CD4-positive, alpha-beta T cell treated with Interferon alpha-2 for 1 hour (primary cell): ENCODE measurements around the gene LAPTM5.
A peak's percentile ranks its signal among the peaks of the same experiment; 100 is the strongest.
"Not testable (repeated sequence)": the region's sequence is repeated elsewhere in the genome, so short reads cannot be mapped to it uniquely, and the experiment has no call there.

ENCODE experiments used
- DNase-seq, 2 donors: peaks; one replicate each; pipeline ENCODE4 v3.0.0-alpha.2; 2020 to 2022

Gene LAPTM5, protein sequence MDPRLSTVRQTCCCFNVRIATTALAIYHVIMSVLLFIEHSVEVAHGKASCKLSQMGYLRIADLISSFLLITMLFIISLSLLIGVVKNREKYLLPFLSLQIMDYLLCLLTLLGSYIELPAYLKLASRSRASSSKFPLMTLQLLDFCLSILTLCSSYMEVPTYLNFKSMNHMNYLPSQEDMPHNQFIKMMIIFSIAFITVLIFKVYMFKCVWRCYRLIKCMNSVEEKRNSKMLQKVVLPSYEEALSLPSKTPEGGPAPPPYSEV

DNA sequence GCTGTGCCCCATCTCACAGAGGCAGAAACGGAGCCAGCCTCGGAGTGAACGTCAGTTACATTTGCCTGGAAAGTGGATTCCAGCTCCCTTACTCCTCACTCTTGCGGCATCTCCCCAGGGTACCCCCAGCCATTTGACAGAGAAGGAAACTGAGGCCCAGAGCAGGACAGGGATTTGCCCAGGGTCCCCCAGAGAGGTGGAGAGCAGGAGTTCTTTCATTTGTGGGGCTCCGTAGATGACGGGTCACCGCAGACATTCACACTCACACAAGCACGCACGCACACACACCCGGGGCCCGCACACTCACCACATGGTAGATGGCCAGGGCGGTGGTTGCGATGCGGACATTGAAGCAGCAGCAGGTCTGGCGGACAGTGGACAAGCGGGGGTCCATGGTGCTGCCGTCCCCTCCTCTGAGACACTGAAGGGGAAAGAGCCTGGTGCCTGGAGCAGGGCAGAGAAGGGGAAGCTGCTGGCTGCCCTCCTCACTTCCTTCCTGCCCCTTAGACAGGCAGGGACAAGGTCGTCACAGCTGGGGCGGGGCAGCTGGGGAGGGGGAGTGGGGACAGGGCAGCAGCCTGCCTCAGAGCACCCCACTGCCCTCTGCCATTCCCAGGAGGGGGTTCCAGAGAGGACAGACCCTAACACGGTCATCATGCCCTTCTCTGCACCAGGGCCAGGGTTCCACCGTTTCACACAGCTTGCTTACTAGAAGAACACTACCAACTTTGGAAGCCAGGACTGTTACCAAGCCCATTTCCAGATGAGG, at the start of gene LAPTM5:
Gene LAPTM5 (minus strand): TSS at position 423 of the 769 bp plus-strand sequence. CDS start 29 bp downstream, at position 394.
- peak; percentile 68 to 74 for DNase-seq

DNA sequence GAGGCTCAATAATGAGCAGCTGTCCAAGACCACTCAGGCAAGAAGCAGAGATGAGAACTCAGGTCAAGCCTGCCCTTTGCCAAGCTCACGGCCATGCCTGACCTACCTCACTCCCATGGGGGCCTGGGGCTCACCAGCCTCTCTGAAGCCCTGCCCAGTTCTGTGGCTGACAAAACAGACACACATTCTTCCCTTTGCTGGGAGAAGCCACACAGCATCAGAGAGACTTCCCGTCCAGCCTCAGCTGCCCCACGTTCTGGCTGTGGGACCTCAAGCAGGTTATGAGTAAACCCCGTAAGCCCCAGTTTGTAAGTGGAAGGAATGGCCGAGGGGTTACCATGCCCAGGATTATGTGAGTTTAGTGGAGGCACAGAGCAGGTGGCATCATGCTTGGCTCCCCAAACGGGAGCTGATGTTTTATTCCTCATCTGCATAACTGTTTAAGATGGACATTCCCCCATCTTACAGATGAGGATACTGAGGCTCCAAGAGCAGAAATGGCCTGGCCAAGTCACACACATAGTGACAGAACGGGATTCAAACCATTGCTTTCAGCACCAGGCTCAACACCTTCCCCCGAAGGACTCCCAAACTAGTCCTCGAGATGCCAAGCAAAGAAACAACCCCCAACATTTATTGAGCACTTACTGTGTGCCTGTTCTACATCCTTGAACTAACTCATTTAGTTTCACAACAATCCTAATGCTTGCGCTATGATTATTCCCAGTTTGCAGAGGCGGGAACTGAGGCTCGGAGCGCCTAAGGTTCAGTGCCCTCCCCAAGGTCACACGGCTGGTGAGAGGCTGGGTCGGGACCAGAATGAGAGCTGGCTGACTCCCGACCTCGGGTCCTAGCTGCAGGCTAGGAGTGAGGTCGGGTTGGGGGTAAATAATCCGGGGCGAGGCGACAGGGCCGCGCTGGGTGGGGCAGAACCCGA, 49.1 kb upstream of the LAPTM5 start:
- no peak for DNase-seq

- DNase-seq = no peak
Observed at GRCh38 chr1:30805304-30806003, 47.9 kb upstream of the LAPTM5 start.

DNA sequence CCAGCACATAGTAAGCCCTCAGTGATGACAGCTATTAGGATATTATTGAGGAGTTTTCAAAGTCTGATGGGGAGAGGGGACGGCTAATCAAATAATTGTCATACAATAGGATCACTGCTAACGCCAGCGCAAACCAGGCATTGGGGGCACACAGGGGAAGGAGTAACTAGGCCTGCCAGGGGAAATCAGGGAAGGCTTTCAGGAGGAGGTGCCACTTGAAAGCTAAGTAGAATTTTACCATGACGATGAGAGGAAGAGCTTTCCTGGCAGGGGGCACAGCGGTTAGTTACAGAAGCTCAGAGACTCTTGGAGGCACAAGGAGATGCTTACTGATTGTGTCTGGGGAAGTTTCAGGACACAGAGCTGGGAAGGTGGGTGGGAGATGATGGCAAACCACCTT, 47.2 kb upstream of the LAPTM5 start:
- DNase-seq = no peak

- DNase-seq = no peak
Observed at GRCh38 chr1:30804352-30804751, 46.8 kb upstream of the LAPTM5 start.

- no peak for DNase-seq
Observed at GRCh38 chr1:30803562-30803961, 46.0 kb upstream of the LAPTM5 start.

DNA sequence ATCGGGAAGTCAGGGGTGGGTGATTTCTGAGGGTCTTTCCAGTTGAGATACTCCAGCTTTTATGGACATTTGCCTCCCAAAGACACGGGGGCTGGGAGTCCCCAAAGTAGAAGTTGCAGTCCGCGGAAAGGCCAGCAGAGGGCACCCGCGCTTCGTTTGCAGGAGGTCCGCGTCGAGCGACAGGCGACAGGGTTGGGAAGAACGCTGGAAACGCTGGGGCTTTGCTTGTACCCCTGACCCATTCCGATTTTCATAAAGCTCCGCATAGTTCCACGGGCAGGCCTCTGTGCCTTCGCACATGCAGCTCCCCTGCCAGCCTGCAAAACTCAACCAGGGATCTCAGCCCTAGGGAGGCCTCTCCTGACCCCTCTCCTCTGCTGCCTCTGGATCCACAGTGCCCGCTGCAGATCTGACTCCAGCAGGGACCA, 44.2 kb upstream of the LAPTM5 start:
- DNase-seq = peak; percentile 68 to 77

DNA sequence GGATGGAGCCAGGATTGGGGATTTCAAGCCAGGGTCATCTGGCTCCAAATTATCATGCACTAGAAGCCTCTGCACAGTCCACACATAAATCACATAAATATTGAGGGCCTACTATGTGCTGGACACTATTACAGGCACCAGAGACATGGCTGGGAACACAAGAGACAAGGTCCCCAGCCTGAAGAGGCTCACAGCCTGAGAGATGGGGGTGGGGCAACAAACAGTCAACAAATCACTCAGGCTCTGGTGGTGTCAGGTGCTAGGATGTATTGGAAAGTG, 41.6 kb upstream of the LAPTM5 start:
- DNase-seq = no peak

DNA sequence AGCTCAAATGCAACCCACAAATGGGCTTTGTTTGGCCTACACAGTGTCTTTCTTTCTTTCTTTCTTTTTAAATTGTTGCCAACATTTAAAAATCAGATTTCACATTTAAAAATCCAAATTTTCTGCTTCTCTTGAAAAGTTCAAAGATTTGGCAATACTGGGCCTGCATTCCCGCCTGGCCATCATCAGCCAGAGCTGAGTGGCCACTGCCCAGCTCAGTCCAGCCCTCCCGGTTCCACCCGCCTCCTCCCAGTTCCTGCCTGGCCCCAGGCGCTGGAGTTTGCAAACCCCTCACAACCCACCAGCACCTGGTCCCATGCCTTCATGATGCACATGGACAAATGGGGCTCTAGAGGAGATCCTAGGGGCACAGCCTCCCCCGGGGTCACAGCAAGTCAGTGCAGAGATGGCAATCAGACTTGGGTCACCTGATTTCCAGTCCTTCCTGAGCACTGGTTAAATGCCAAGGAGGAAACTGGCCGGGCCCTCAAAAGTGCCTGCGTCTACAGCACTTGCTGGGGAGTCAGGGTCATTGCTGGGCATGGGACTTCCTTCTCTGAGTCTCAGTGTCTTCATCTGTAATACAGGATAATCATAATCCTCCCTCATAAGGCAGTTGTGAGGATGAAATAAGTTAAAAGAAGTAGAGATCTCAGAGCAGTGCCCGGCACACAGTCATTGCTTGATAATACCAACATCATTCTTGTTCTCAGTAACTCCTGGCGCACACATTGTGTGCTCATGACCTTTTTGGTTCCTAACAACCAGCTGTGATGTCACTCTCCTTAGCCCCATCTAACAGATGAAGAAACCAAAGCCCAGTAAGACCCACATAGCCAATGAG, 41.0 kb upstream of the LAPTM5 start:
- no peak for DNase-seq

- DNase-seq = no peak
Observed at GRCh38 chr1:30795026-30795425, 37.5 kb upstream of the LAPTM5 start.

GRCh38 chr1:30794260-30794659, 36.7 kb upstream of the LAPTM5 start:
- DNase-seq = no peak

- no peak for DNase-seq
Observed at GRCh38 chr1:30793209-30793608, 35.6 kb upstream of the LAPTM5 start.

DNA sequence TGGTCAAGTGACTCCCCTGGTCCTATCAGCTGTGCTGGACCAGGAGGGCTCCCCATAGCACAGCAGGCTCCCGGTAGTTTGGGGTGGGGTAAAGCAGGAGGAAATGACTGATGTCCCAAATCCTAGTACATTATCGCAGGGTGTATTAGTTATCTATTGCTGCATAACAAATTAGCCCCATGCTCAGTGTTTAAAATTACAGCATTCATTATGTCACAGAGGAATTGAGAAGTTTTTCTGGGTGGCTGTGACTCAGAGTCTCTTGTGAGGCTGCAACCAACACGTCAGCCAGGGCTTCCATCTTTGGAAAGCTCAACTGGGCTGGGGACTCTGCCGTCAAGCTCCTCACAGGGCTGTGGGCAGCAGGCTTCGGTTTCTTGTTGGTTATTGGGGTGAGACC, 34.3 kb upstream of the LAPTM5 start:
- DNase-seq = no peak

DNA sequence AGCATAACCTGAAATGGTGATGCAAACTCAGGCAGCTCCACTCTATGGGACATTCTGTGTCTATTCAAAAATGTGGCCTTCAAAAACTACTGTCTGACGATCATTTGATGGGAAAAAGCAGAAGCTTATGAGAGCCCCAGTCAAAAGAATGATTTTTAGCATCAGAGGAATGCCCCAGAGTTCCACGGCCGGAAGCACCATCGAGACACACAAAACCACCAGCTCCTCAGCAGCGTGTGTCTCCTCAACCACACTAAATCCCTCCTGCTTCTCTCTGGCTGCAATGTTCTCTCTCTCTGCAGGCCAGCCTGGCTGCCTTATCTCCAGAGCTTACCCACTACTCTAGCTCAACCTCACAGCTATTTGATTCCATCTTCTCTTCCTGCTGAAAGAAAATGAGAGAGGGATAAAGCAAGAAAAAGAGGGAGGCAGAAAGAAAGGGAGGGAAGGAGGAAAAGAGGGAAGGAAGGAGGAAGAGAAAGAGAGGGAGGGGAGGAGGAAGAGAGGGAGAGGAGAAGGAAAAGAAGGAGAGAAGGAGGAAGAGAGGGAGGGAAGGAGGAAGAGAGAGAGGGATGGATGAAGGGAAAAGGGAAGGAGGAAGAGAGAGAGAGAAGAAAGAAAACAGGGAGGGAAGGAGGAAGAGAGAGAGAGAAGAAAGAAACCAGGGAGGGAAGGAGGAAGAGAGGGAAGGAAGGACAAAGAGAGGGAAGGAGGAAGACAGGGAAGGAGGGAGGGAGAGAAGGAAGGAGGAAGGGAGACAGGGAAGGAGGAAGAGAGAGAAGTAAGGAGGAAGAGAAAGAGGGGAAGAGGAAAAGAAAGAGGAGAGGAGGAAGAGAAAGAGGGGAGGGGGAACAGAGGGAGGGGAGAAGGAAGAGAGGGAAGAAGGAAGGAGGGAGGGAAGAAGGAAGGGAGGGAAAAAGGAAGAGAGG, 33.5 kb upstream of the LAPTM5 start:
- DNase-seq = peak; percentile 28 to 32

GRCh38 chr1:30790256-30790525, 32.6 kb upstream of the LAPTM5 start:
- DNase-seq = not testable (repeated sequence)

DNA sequence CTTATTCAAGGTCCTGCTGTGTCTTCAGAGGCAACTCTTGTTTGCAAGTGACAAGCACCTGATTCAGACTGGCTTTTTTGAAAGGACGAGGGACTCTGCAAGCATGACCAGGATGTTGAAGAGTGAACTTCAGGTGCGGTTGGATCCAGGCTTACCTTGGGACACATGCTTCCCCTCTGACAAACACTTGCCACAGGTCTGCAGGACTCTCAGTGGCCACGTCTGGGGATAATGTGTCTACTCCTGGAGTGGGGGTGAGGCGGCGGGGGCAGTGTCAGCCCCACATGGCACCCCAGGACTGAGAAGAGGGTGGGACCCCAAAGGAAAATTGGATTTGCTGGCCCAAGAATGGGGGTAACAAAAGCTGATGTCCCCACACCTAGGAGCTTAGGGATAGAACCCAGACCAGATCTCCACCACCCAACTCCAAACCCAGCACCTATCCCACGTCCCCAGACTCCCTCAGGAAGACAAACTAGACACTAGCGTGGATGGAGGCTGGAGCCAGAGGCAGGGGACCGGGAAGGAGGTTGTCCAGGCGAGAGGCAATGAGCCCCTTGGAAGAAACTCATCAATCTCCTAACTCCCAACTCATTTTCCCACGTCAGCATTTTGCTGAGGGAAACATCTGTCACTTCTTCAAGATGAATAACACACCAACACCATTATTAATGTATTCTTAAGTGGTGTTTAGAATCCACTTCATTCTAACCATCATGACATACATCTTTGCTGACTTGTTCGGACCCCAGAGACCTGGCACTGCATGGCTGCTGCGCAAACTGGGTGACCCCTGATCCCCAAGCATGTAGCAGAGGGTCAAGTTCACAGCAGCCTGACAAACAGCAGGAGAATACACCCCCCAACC, 32.0 kb upstream of the LAPTM5 start:
- no peak for DNase-seq

DNA sequence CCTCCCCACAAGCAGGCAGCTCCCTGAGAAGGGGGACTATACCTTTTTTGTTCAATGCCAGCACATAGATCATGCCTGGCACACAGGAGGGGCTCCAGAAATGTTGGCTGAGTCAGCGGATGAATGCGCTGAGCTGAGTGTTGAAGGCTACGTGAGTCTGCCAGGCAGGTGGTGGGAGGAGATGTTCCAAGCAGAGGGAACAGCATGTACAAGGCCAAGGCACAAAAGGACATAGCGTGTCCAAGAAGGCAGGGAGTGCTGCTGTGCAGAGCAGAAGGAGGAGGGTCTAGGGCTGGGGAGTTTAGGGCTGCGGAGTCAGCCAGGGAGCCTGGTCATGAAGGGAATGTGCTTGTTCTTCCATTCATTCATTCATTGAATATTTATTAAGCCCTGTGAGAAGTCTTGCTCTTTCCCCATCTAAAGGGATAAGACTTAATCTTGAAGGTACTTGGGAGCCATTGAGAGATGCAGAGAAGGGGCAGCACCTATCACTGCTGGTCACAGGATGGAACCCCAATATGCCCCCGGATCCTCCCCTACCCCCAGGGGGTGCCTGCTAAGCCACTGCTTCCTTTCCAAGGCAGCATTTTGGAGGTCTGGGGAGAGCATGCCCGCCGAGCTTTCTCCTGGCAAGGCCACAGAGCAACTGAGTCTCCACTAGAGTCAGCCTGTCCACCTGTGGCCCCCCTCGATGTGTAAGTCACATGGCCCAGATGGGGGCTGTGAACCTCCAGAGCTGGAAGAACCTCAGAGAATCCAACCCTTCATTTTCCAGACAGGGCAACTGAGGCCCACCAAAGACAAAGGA, 31.2 kb upstream of the LAPTM5 start:
- no peak for DNase-seq

DNA sequence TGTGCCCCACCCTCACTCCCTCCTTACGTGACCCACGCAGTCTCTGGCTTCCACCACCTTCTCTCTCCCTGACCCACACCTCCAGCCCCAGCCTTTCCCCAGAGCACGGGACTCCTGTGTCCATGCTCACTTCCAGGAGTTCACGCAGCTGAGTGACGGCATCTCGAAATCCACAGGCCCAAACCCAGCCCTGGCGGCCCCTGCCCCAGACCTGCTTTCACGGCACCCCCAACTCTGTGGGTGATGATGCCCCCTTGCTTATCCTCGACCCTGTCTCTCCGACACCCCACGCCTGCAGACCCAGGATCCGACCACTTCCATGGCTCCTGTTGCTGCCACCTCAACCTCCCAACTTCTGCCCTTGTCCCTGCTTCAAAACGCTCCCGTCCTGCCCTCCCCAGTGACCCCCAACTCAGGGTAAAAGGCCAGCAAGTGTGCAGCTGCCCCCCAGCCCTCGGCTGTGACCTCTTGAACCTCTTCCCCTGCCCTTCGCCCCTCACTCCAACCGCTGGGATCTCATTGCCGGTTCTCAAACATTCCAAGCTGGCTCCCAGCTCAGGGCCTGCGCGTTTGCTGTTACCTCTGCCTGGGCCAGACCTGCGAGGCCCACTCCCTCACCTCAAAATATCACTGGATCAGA, 30.4 kb upstream of the LAPTM5 start:
- no peak for DNase-seq

DNA sequence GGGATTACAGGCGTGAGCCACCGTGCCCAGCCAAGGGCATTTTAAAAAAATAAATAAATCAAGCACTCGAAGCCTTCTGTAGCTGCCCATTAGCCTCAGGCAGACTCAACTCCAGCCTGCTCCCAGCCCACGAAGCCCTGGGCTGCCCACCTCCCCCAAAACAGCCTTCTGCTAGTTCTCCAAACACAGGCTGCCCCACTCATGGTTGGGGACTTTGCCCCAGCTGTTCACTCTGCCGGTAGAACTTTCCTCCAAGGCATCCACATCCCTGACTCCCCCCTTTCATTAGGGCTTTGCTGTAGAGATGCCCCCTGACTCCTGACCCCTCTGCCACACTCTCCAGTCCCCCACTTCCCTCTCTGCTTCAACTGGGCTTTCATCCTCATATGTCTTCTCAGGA, 29.7 kb upstream of the LAPTM5 start:
- no peak for DNase-seq
